Activated CD4-positive, alpha-beta T cell treated with anti-CD3 and anti-CD28 coated beads, Interleukin-2, amount 50 U/mL, for 24 hours (primary cell): ENCODE data around the gene MRM2.

Experiments
- DNase-seq, 2 donors: peaks; one replicate each; pipeline ENCODE4 v3.0.0-alpha.2; 2020; ENCODE audit warnings: low read depth in 1 of 2, low spot score in 1 of 2

The MRM2 gene

DNA sequence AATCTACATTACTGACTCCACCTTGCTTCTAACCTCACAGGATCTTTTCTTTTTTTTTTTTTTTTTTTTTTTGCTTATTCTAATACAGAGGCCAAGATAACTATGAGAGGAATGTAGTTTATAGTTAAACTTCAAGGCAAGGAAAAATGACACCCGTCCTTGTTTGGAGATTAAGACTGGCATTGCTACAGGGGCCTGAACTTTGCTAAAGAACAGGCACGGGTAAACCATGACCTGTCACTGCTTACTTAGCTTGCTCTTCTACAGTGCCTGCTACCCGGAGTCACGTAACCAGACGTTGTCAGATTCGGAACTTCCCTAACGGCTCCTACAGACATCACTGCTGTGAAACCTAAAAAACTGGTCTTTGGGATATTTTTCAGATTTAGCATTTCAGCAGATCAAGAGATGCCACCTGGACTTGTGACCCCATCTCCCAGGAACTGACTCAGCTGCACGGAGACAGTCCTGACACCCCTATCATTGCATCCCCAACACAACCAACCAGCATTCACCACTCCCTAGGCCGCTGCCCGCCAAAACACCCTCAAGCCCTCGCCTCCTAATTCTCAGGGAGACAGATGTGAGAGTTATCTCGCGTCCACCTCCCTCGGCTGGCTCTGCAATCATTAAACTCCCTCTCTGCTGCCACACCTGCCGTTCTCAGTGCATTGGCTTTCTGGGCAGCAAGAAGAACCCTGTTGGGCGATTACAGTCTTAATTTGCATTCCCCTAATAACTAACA lies 36.8 kb downstream of the MRM2 start:
- DNase-seq = no peak

DNA sequence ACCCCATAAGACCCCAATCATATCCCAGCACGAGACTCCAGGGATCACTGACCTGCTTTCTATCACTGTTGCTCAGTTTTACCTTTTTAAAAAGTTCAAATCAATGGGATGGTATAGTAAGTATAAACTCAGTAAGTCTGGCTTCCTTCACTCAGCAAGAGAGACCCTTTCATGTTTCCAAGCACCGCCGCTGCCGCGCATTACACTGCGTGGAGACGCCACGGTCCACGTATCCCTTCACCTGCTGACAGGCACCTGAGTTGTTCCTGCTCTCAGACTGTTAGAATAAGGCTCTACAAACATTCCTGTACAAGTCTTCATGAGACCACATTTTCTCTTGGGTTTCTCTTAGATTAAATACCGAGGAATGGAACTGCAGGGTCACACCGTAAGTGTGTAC lies 37.6 kb downstream of the MRM2 start:
- no peak for DNase-seq

DNA sequence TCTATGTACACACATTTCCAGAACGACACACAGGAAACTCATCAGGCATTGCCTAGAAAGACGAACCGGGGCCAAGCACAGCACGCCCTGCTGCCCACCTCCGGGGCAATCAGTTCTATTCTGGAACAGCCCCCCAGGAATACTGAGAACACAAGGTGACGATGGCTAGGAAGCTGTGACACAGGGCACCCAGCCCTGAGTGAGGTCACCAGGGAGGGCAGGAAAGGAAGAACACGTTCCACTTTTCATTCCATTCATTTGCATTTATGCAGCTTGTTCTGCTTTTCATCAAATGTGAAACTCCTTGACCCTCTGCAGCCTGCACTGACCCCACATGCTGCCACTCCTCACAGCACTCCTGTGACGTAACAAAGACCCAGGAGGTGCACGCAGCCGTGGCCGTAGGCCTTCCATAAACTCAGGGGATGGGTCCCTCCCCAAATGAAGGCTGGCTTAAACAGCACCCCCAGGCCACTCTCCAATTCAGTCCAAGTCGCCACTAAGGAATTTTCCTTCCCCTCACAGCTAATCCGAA lies 38.2 kb downstream of the MRM2 start:
- no peak for DNase-seq

DNA sequence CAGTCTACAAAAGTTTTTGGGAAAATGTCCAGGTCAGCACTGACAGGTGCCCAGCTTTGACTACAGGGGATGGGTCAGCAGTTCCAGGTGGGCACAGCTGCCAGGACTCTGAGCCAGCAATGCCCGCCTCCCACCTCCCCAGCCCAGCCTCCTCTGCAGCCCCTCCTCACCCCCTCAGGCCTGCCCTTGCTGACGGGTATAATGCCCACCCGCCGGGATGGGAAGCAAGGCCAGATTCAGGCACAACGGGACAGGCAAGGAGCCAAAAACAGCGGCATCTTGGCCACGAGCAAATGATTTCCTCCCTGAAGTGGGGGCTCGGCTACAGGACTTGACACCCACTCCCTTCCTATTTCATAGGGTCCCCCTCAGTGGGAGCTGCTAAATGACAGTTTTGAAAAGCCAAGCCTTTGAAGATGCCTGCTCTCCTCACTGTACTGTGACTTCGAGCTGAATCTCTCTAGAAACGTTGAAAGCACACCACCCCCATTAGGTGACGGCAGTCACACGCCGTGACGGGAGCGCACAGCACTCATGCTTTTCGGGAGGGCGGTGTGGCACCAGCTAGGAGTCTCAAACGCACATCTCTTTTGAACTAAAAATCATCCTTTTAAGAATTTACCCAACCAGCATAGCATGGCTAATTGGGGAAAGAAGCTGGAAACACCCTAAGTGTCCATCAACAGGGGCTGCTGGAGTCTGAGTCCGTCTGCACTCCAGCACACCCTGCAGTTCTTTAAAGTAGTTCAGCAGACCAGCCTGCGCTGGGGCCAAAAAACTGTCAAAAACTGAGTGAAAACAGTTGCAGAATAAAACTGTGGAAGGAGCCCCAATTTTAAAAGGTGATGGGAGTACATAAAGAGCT lies 38.9 kb downstream of the MRM2 start:
- no peak for DNase-seq

DNA sequence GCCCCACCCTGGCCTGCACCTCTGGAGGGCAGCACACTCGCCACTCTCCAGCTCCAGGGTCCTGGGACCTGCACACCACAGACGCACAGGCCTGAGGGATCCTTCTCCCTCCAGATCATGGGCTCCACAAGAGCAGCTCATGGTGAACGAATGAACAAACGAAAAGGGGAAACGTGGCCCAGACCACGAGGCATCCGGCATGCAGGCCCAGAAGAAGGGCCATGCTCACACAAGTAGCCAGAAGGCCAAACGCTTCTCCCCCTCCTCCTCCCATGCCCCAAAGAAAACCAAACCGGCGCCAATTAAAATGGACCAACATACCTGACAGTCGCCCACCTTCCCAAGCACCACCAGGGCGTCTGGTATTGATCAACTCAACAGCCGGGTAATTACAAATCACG lies 39.6 kb downstream of the MRM2 start:
- no peak for DNase-seq

- DNase-seq = no peak
Observed at GRCh38 chr7:2201686-2202360, 40.2 kb downstream of the MRM2 start.

- DNase-seq = no peak
Observed at GRCh38 chr7:2201128-2201527, 40.9 kb downstream of the MRM2 start.

DNA sequence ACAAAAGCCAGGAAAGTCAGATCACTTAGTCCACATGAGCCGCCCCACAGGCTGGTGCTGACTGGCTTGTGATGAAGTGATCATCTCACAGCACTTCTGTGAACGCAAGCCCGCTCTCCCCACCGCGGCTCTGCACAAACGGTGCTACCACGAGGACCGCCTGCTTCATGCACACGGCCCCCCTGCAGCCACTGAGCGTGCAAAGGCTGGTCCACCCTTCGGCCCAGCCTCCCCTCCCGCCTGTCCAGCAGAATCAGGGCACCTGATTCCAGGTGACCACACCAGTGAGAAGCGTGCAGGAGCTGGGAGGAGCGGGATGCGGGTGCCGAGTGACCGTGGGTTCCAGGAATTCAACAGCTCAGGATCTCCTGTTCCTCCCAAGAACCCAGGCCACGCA lies 41.4 kb downstream of the MRM2 start:
- no peak for DNase-seq

- DNase-seq = no peak
Observed at GRCh38 chr7:2199956-2200583, 41.9 kb downstream of the MRM2 start.

- no peak for DNase-seq
Observed at GRCh38 chr7:2199528-2199927, 42.5 kb downstream of the MRM2 start.

DNA sequence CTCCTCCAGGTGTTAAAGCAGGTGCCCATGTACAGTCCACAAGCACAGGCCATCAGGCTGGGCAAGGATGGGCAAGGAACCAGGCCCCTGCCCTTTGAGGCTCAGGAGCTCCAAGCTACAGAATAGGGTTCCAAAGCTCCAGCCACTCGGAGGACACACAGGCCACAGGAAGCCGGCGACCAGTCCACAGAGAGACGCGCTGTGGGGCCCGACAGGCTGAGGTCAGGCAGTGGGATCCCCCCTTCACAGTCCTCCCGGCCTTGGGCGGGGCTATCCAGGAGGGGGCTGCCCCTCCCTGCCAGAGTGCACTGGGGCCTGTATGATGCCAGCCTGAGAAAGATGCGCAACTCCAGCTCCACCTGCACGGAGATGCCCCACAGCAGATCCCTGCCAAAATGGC lies 43.2 kb downstream of the MRM2 start:
- no peak for DNase-seq

GRCh38 chr7:2198206-2198605 lies 43.8 kb downstream of the MRM2 start:
- no peak for DNase-seq

DNA sequence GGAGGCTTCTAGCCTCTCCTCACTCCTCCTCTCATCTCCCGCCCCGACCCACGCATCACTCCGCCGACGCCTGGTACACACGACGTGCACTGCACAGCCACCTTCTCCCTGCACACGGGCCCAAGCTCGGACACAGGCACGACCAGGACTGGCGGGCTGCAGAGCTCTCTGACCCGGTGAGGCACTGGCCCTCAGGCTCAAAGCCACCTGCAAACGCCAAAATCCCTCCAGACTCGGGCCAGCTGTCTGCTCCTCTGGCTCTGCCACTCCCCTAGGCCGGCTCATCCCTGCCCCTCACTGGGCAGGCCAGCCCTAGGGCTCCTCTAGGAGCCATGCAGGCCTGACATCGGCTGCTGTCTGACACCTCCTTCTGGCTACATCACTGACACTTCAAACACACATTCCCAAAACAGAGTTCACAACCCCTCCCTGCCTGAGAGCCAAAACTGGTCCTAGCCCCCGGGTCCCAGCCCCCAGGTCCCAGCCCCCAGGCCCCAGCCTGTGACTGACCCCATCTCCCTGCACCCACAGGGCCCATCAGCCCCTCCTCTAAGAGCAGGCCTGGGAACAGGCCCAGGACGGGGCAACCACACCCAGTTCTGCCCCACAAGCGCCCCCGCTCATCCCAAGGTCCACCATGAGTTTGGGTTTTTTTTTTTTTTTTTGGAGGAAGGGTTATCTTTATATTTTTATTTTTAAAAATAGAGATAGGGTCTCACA lies 44.4 kb downstream of the MRM2 start:
- DNase-seq = no peak

- DNase-seq = no peak
Observed at GRCh38 chr7:2196381-2197378, 45.3 kb downstream of the MRM2 start.

DNA sequence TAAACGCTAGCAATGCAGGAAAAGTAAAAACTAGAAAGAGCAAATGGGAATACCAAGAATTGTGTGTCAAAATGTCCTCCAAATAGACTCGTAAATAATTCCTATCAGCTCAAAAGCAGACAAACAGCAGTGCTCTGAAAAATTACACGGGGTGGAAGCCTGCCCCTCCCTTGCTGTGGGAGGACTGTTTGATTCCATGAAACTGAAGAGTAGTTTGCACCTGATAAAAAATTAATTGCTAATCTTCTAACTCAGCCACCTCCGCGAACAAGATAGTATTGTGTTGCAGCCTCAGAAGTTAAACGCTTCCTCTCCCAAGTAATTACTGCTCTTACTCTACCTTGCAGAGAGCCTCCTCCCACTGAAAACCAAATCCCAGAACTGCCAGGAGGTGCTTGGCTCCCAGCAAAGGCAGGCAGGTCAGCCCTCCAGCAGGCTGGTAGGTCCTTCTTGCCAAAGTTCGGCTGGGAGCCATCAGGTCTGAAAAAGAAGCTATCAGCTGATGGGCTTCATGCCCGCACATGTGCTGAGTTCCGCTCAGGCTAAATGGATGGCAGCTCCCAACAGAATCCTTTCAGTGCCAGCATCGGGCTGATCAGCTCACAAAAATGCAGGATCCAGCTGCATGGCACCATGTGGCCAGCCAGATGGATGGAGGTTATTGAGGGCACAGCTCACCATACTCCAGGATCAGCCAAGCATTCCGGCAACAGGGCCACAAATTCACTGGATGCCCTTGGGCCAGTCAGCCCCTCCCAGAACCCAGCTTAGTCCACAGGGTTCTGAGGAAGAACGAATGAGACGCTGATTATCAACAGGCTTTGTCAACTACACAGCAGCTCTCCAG lies 46.4 kb downstream of the MRM2 start:
- DNase-seq = no peak

- DNase-seq = no peak
Observed at GRCh38 chr7:2193575-2194305, 48.3 kb downstream of the MRM2 start.

- no peak for DNase-seq
Observed at GRCh38 chr7:2192831-2193534, 49.0 kb downstream of the MRM2 start.
